ENCODE results near the gene C11orf65.

The C11orf65 gene

DNA sequence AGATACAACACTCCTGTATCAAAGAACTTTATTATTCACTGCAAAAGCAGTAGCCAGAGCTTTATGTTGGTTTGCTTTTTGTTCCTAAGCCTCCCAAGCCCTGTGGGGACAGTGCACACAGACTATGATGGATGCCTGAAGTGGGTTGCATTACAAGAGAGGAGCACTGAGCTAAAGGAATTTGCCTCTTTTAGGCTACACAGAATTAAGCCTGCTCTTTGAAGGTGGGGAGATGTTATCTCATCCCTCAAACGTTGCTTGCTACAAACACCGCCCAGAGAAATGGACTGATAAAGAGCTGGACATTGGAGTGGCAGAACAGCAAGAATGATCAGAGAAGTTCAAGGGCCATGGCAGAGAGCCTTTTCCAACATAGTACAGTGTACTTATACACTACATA is 33.4 kb upstream of the C11orf65 start:
- TF ChIP-seq, protein P1, sequence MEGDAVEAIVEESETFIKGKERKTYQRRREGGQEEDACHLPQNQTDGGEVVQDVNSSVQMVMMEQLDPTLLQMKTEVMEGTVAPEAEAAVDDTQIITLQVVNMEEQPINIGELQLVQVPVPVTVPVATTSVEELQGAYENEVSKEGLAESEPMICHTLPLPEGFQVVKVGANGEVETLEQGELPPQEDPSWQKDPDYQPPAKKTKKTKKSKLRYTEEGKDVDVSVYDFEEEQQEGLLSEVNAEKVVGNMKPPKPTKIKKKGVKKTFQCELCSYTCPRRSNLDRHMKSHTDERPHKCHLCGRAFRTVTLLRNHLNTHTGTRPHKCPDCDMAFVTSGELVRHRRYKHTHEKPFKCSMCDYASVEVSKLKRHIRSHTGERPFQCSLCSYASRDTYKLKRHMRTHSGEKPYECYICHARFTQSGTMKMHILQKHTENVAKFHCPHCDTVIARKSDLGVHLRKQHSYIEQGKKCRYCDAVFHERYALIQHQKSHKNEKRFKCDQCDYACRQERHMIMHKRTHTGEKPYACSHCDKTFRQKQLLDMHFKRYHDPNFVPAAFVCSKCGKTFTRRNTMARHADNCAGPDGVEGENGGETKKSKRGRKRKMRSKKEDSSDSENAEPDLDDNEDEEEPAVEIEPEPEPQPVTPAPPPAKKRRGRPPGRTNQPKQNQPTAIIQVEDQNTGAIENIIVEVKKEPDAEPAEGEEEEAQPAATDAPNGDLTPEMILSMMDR (IDR thresholded peaks at IDR 0.05; ENCODE audit: low read depth, low read length, missing control alignments), result no peak
- no peak for DNase-seq (ENCODE audit: extremely low read depth, low read depth)
- no peak overlapping the region for H3K4me3 ChIP-seq (replicated peaks; ENCODE audit: low read depth, low read length)

- no peak for DNase-seq (ENCODE audit: extremely low read depth, low read depth)
- TF ChIP-seq, protein P1 (IDR thresholded peaks at IDR 0.05; ENCODE audit: low read depth, low read length, missing control alignments), result no peak
- no peak overlapping the region for H3K4me3 ChIP-seq (replicated peaks; ENCODE audit: low read depth, low read length)
Observed at GRCh38 chr11:108500169-108500568, 32.8 kb upstream of the C11orf65 start.

GRCh38 chr11:108498816-108499408 is 31.6 kb upstream of the C11orf65 start:
- no peak for DNase-seq (ENCODE audit: extremely low read depth, low read depth)
- TF ChIP-seq, protein P1 (IDR thresholded peaks at IDR 0.05; ENCODE audit: low read depth, low read length, missing control alignments), result no peak
- H3K4me3 ChIP-seq (replicated peaks; ENCODE audit: low read depth, low read length), result peak overlapping the region; percentile 54

DNA sequence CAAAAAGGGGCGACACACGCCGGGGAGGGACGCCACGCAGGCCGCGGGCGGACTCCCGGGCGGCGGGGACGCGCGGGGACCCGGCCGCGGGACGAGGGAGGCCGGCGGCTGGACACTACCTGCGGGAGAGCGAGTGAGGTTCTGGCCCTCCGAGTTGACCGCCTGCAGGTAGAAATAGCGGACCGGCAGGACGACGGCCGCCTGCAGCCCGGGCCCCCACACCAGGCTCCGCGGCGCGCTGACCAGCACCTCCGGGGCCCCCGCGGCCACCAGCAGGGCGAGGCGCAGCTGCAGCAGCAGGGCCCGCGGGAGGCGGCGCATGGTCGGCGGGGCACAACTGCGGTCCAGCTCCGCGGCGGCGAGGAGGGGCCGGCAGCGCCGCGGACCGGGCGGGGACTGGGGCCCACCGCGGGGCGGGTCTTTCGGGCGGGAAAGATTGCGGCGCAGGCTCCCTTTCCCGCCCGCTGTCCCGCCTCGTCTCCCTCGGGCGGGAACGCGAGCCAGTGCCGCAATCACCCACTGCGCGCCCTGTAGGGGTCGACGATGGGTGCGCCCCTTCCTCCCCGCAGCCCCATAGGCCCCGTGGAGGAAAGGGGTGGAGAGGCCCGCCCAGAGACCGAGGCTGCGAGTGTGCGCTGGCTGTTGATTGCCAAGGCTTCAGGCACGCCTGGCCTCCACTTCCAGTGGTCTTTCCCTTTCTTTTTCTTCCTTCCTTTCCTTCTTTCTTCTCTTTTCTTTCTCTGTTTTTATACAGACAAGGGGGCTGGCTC is 30.9 kb upstream of the C11orf65 start, which contains the start of gene POGLUT3:
Gene POGLUT3 (minus strand): TSS at position 339 of the 770 bp plus-strand sequence. CDS start 18 bp downstream, at position 321.
- TF ChIP-seq, protein P1 (IDR thresholded peaks at IDR 0.05; ENCODE audit: low read depth, low read length, missing control alignments), result no peak
- DNase-seq (ENCODE audit: extremely low read depth, low read depth), result no peak
- H3K4me3 ChIP-seq (replicated peaks; ENCODE audit: low read depth, low read length), result peak within 1 kb of the TSS; percentile 54

GRCh38 chr11:108497317-108498045 is 30.2 kb upstream of the C11orf65 start:
- TF ChIP-seq, protein P1 (IDR thresholded peaks at IDR 0.05; ENCODE audit: low read depth, low read length, missing control alignments), result no peak
- DNase-seq (ENCODE audit: extremely low read depth, low read depth), result peak; percentile 97
- H3K4me3 ChIP-seq (replicated peaks; ENCODE audit: low read depth, low read length), result peak overlapping the region; percentile 54

DNA sequence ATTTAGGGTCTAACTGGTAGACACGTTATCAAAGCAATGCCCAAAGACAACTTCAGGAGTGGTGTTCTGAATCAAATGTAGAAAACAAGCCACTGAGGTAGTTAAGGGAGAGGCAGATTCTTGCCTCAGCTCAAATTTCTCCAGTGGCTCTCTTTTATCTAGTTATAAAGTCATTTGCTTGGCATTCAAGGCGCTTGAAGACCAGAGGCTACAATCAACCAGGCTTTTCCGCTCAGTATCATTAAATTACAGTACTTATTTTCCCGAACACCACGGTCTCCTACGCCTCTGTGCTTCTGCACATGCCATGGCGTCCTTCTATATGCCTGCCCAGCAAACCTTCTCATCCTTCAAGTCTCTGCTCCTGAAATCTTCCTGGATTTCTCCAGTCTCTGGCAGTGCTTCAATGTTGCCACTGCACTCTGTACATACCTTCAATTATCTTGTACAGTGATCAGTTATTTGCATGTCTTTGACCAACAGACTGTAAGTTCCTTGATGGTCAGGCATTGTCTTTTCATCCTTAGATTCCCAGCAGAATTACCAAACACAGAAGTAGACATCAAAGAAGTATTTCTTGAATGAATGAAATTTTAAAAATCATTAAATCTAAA is 29.4 kb upstream of the C11orf65 start:
- DNase-seq (ENCODE audit: extremely low read depth, low read depth), result no peak
- TF ChIP-seq, protein P1 (IDR thresholded peaks at IDR 0.05; ENCODE audit: low read depth, low read length, missing control alignments), result no peak
- peak overlapping the region; percentile 54 for H3K4me3 ChIP-seq (replicated peaks; ENCODE audit: low read depth, low read length)

Data from HFF-Myc (cell line).